Esophagus squamous epithelium (tissue), 5 donors: ENCODE results near the gene PTPRN2. TPM values are rescaled to one million over a fixed set of nuclear protein-coding genes. Genes with fewer than 3 reads are reported as not detected.

Experiments used
- DNase-seq: peaks from one replicate; lab custom pipeline; 2025; lab: John Stamatoyannopoulos, UW
- H3K27ac ChIP-seq, 4 donors: fragments of 200-600 bp; sonication (generic); one replicate each; pipeline ENCODE4 v1.5.1; 2016 to 2019; ENCODE audit warnings: mild to moderate bottlenecking in 1 of 4
- H3K27me3 ChIP-seq, 4 donors: fragments of 200-600 bp; sonication (generic); 1 replicate in 3 of 4; 2 replicates in 1 of 4; pipeline versions ENCODE4 v1.5.1 to v1.6.0; 2017 to 2021; ENCODE audit warnings: antibody characterized with exemption in 1 of 4
- H3K36me3 ChIP-seq, 3 donors: fragments of 200-600 bp; sonication (generic); one replicate each; pipeline ENCODE4 v1.5.1; 2016 to 2019
- H3K4me1 ChIP-seq, 3 donors: fragments of 200-600 bp; sonication (generic); one replicate each; pipeline ENCODE4 v1.5.1; 2017 to 2019
- H3K4me3 ChIP-seq, 4 donors: fragments of 200-600 bp; sonication (generic); 1 replicate in 3 of 4; 2 replicates in 1 of 4; pipeline ENCODE4 v1.5.1; 2016 to 2019; ENCODE audit warnings: mild to moderate bottlenecking in 2 of 4, moderate library complexity in 1 of 4
- H3K9me3 ChIP-seq, 3 donors: fragments of 200-600 bp; sonication (generic); one replicate each; pipeline ENCODE4 v1.5.1; 2016 to 2019
- CTCF ChIP-seq, 6 experiments: fragments of 450-650 bp in 4 of 6; fragments of 200-600 bp in 2 of 6; sonication (generic) in 2 of 6; IDR thresholded peaks; one replicate each; pipeline ENCODE4 v1.5.1; 2016 to 2019; ENCODE audit warnings: antibody characterized with exemption in 6 of 6, mild to moderate bottlenecking in 4 of 6, moderate library complexity in 4 of 6
- POLR2A ChIP-seq, 4 donors: fragments of 450-650 bp; IDR thresholded peaks; one replicate each; pipeline ENCODE4 v1.6.1; 2017; ENCODE audit warnings: antibody characterized with exemption in 4 of 4, mild to moderate bottlenecking in 4 of 4, moderate library complexity in 3 of 4
- WGBS, 2 donors: methylation state at CpG; one replicate each; pipeline ENCODE4 v1.1.5; 2018; 5-methylcytosine and 5-hydroxymethylcytosine counted together
- intact Hi-C: fragments of 100-400 bp; cut with DNase I; formaldehyde crosslinking; loops from one replicate; pipeline ENCODE4 v1.15.0; 2022
- total RNA-seq, 4 donors: library from RNA; depleted of rRNA; stranded (reverse); fragments of >200 nt; gene quantifications; one replicate each; pipeline ENCODE4 v1.1.0, GENCODE V29; 2016
- donor health status: DM: yes; HTN: yes; CAD: no.

The PTPRN2 gene
- total RNA-seq, 4 donors from 2014 or later, result 0.38 to 2.7 (median 1.0) TPM

GRCh38 chr7:157803906-157804305 lies 783.7 kb downstream of the PTPRN2 start:
- H3K4me1 ChIP-seq, result no peaks in the 10 kb centered on the region
- no peaks in the 10 kb centered on the region for H3K9me3 ChIP-seq
- 93 to 96% methylated on average over 5 of the region's 5 CpGs for WGBS, 2 donors
- no peak for TF ChIP-seq CTCF (IDR thresholded peaks at IDR 0.05)
- TF ChIP-seq POLR2A (IDR thresholded peaks at IDR 0.05), result no peak
- H3K27me3 ChIP-seq, result no peaks in the 10 kb centered on the region
- H3K27ac ChIP-seq, result no peak overlapping the region
- no peak for DNase-seq
- intact Hi-C loops, result no loop called here
- no peaks in the 10 kb centered on the region for H3K36me3 ChIP-seq
- H3K4me3 ChIP-seq, result no peak overlapping the region

- no peaks in the 10 kb centered on the region for H3K9me3 ChIP-seq
- no peaks in the 10 kb centered on the region for H3K27me3 ChIP-seq
- intact Hi-C loops, result no loop called here
- no peak overlapping the region for H3K27ac ChIP-seq
- TF ChIP-seq POLR2A (IDR thresholded peaks at IDR 0.05) (no peak), CTCF (IDR thresholded peaks at IDR 0.05) (no peak)
- no peak overlapping the region for H3K4me3 ChIP-seq
- no peak for DNase-seq
- no peaks in the 10 kb centered on the region for H3K4me1 ChIP-seq
- WGBS, 2 donors, result 91 to 92% methylated on average over 28 to 41 of the region's 42 CpGs
- H3K36me3 ChIP-seq, result no peaks in the 10 kb centered on the region
These were observed 785.5 kb downstream of the PTPRN2 start for GRCh38 chr7:157801971-157802675.

DNA sequence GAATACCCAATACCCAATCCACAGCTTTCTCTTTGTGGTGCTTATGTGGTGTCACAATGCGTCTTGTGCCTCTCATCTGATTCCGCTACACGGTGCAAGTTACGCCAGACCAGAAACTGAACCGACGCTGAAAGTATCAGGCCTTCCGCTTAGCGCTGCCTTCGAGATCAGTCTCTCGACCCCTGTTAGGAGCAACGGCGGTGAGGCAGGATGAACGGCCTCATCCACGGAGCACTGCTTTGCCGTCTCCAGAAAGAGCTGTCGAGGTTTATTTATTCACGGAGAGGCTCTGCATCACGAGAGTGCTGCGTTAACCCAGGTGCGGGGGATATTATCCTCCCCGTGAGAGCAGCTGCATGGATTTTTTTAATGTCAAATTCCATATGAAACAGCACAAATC lies 786.5 kb downstream of the PTPRN2 start:
- no peak for TF ChIP-seq CTCF (IDR thresholded peaks at IDR 0.05)

GRCh38 chr7:157800281-157800680 lies 787.3 kb downstream of the PTPRN2 start:
- TF ChIP-seq CTCF (IDR thresholded peaks at IDR 0.05) (no peak), POLR2A (IDR thresholded peaks at IDR 0.05) (no peak)
- Histone ChIP-seq H3K9me3 (no peaks in the 10 kb centered on the region), H3K27ac (no peak overlapping the region), H3K4me3 (no peak overlapping the region), H3K27me3 (peaks cover 0 to 4% (median 0%) of the 10 kb centered on the region in 4 donors), H3K36me3 (no peaks in the 10 kb centered on the region), H3K4me1 (no peaks in the 10 kb centered on the region)
- intact Hi-C loops, result no loop called here
- 89 to 93% methylated on average over 13 to 15 of the region's 15 CpGs for WGBS, 2 donors
- DNase-seq, result no peak

More for the DNA sequence above, 786.5 kb downstream of the PTPRN2 start:
- Histone ChIP-seq H3K27me3 (no peaks in the 10 kb centered on the region), H3K4me3 (no peak overlapping the region), H3K4me1 (no peaks in the 10 kb centered on the region), H3K9me3 (no peaks in the 10 kb centered on the region), H3K27ac (no peak overlapping the region), H3K36me3 (no peaks in the 10 kb centered on the region)
- WGBS, 2 donors, result 81 to 86% methylated on average over 21 of the region's 21 CpGs
- intact Hi-C loops, result no loop called here
- no peak for DNase-seq

- WGBS, 2 donors, result 84 to 85% methylated on average over 14 to 19 of the region's 19 CpGs
- Histone ChIP-seq H3K27ac (no peak overlapping the region), H3K27me3 (peaks cover 0 to 8% (median 0%) of the 10 kb centered on the region in 4 donors), H3K36me3 (no peaks in the 10 kb centered on the region), H3K9me3 (no peaks in the 10 kb centered on the region), H3K4me3 (no peak overlapping the region), H3K4me1 (no peaks in the 10 kb centered on the region)
- intact Hi-C loops, result no loop called here
- no peak for DNase-seq
- TF ChIP-seq POLR2A (IDR thresholded peaks at IDR 0.05) (no peak), CTCF (IDR thresholded peaks at IDR 0.05) (no peak)
These were observed 788.4 kb downstream of the PTPRN2 start for GRCh38 chr7:157799076-157799685.
